NCI-H82 (cell line): ENCODE results near the gene VWA3B.

Experiments used
- DNase-seq: peaks from one replicate; lab custom pipeline; 2025; lab: John Stamatoyannopoulos, UW

VWA3B gene

GRCh38 chr2:98333922-98334321, 247.0 kb downstream of the VWA3B start:
- DNase-seq: no peak

- DNase-seq: no peak
Measured at GRCh38 chr2:98334439-98335078, 247.6 kb downstream of the VWA3B start.

- no peak for DNase-seq
Measured at GRCh38 chr2:98335271-98335670, 248.3 kb downstream of the VWA3B start.

- no peak for DNase-seq
Measured at GRCh38 chr2:98341241-98341640, 254.3 kb downstream of the VWA3B start.

GRCh38 chr2:98343285-98343684, 256.3 kb downstream of the VWA3B start:
- DNase-seq: peak; percentile 97

- DNase-seq: peak; percentile 75
Measured at GRCh38 chr2:98346311-98347236, 259.6 kb downstream of the VWA3B start, which contains the start of gene CNGA3. Gene CNGA3, plus strand, starts transcription at chr2:98346456. Its CDS starts 23,520 bp downstream, at chr2:98369976.

GRCh38 chr2:98347298-98348065, 260.5 kb downstream of the VWA3B start:
- peak; percentile 98 for DNase-seq

GRCh38 chr2:98348066-98348561, 261.1 kb downstream of the VWA3B start:
- peak; percentile 93 for DNase-seq

- no peak for DNase-seq
Measured at GRCh38 chr2:98350411-98350810, 263.4 kb downstream of the VWA3B start.

GRCh38 chr2:98355881-98356280, 268.9 kb downstream of the VWA3B start:
- DNase-seq: no peak

- no peak for DNase-seq
Measured at GRCh38 chr2:98356729-98357128, 269.8 kb downstream of the VWA3B start.

GRCh38 chr2:98357849-98358248, 270.9 kb downstream of the VWA3B start:
- DNase-seq: no peak

- DNase-seq: no peak
Measured at GRCh38 chr2:98359986-98360385, 273.0 kb downstream of the VWA3B start.
